HG02852 (cell line): ENCODE measurements around the gene TMEM170B.
"Not testable (repeated sequence)": the region's sequence is repeated elsewhere in the genome, so short reads cannot be mapped to it uniquely, and the experiment has no call there.

Experiments
- ATAC-seq: cut with Tn5 transposase; IDR thresholded peaks from one replicate; pipeline ENCODE4 v1.9.1; 2021; ENCODE audit warnings: mild to moderate bottlenecking, moderate library complexity; ENCODE audit not compliant: unreplicated experiment

TMEM170B gene

GRCh38 chr6:11527274-11527870 lies 10.2 kb upstream of the TMEM170B start:
- no peak for ATAC-seq

- ATAC-seq: no peak
Observed at GRCh38 chr6:11528996-11529395, 8.6 kb upstream of the TMEM170B start.

- no peak for ATAC-seq
Observed at GRCh38 chr6:11532097-11532496, 5.5 kb upstream of the TMEM170B start.

- ATAC-seq: no peak
Observed at GRCh38 chr6:11534561-11534960, 3.0 kb upstream of the TMEM170B start.

GRCh38 chr6:11535801-11536230 lies 1.7 kb upstream of the TMEM170B start:
- no peak for ATAC-seq

- ATAC-seq: no peak
Observed at GRCh38 chr6:11536795-11537194, 754 bp upstream of the TMEM170B start.

GRCh38 chr6:11538052-11538818 lies 686 bp downstream of the TMEM170B start:
- peak; percentile 24 for ATAC-seq

GRCh38 chr6:11538819-11539468 lies 1.4 kb downstream of the TMEM170B start:
- ATAC-seq: no peak

GRCh38 chr6:11542863-11543262 lies 5.3 kb downstream of the TMEM170B start:
- no peak for ATAC-seq

GRCh38 chr6:11543919-11544518 lies 6.5 kb downstream of the TMEM170B start:
- no peak for ATAC-seq

- not testable (repeated sequence) for ATAC-seq
Observed at GRCh38 chr6:11547846-11548245, 10.3 kb downstream of the TMEM170B start.

- not testable (repeated sequence) for ATAC-seq
Observed at GRCh38 chr6:11548578-11548977, 11.0 kb downstream of the TMEM170B start.

GRCh38 chr6:11551053-11551452 lies 13.5 kb downstream of the TMEM170B start:
- ATAC-seq: no peak

- no peak for ATAC-seq
Observed at GRCh38 chr6:11552442-11552841, 14.9 kb downstream of the TMEM170B start.

GRCh38 chr6:11553824-11554223 lies 16.3 kb downstream of the TMEM170B start:
- no peak for ATAC-seq

GRCh38 chr6:11556309-11556708 lies 18.8 kb downstream of the TMEM170B start:
- ATAC-seq: no peak

- no peak for ATAC-seq
Observed at GRCh38 chr6:11563793-11564192, 26.2 kb downstream of the TMEM170B start.

GRCh38 chr6:11566609-11567008 lies 29.1 kb downstream of the TMEM170B start:
- no peak for ATAC-seq

- ATAC-seq: no peak
Observed at GRCh38 chr6:11571073-11571472, 33.5 kb downstream of the TMEM170B start.

GRCh38 chr6:11575408-11576033 lies 38.0 kb downstream of the TMEM170B start:
- ATAC-seq: peak; percentile 99
